ENCODE data around the gene GLB1L2. TPM values are rescaled to one million over a fixed set of nuclear protein-coding genes. Genes with fewer than 3 reads are reported as not detected.

GLB1L2 gene
- total RNA-seq, 1 experiment from 2014 or later: 13.4 TPM

Other genes with a start within 250 kb of the GLB1L2 start
- 29.1 and 34.2 TPM in 2 replicates for gene NCAPD3, start 108.0 kb upstream of the GLB1L2 start, total RNA-seq (2014; rRNA removed; shearing (Covaris generic))
- 13.2 and 19.2 TPM in 2 replicates for gene VPS26B, start 107.3 kb upstream of the GLB1L2 start, total RNA-seq (2014; rRNA removed; shearing (Covaris generic))
- gene THYN1, start 78.6 kb upstream of the GLB1L2 start, total RNA-seq (2014; rRNA removed; shearing (Covaris generic)): 64.6 and 80.8 TPM in 2 replicates
- 18.6 and 21.3 TPM in 2 replicates for gene ACAD8, start 78.4 kb upstream of the GLB1L2 start, total RNA-seq (2014; rRNA removed; shearing (Covaris generic))
- gene GLB1L3, start 55.6 kb upstream of the GLB1L2 start, total RNA-seq (2014; rRNA removed; shearing (Covaris generic)): 0.23 and 0.63 TPM in 2 replicates
- gene B3GAT1, start 80.3 kb downstream of the GLB1L2 start, total RNA-seq (2014; rRNA removed; shearing (Covaris generic)): 0.29 and 1.3 TPM in 2 replicates